NOMO-1 (cell line): ENCODE data around the gene TRIM2.

ENCODE experiments used
- DNase-seq, 2 experiments: peaks; one replicate each; lab custom pipeline; 2025; ENCODE audit not compliant: unreplicated experiment in 2 of 2; lab: John Stamatoyannopoulos, UW

TRIM2 gene

GRCh38 chr4:153271820-153272219 lies 67.6 kb downstream of the TRIM2 start:
- no peak for DNase-seq

DNA sequence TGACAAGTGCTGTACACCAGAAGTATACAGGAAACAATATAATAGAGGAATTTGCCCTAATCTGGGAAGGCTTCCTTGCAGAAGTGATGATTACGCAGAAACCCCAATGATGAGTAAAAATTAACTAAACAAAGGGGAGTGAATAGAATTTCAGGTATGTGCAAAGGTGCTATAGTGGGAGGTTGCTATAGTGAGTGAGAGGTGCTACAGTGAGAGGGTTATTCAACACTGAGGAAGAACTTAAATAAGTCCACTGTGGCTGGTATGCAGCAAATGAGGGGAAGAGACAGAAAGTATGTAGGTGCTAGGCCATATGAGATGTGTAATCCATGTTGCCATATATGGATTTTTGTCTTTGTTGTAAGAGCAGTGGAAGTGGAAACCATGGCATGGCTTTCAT lies 69.5 kb downstream of the TRIM2 start:
- no peak for DNase-seq

DNA sequence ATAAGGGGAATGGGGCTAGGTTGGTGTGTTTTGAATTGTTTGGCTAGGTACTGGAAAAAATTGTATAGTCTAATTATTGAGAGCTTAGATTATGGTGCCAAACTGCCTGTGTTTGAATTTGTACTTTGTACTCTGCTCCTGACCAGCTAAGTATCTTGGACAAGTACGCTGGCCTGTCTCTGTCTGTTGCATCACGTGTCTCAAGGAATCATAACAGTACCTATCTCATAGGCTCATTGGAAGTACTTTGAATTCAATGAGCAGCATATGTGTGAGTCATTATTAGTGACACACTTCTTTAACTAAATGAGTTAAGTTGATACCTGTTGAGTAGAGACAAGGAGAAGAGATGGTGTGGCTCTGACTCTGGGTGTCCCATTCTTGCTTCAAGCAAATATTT lies 70.7 kb downstream of the TRIM2 start:
- no peak for DNase-seq

- no peak for DNase-seq
Measured at GRCh38 chr4:153275380-153276276, 71.4 kb downstream of the TRIM2 start.

GRCh38 chr4:153276971-153277370 lies 72.7 kb downstream of the TRIM2 start:
- peak in 1 of 2 experiments; percentile 13 for DNase-seq

DNA sequence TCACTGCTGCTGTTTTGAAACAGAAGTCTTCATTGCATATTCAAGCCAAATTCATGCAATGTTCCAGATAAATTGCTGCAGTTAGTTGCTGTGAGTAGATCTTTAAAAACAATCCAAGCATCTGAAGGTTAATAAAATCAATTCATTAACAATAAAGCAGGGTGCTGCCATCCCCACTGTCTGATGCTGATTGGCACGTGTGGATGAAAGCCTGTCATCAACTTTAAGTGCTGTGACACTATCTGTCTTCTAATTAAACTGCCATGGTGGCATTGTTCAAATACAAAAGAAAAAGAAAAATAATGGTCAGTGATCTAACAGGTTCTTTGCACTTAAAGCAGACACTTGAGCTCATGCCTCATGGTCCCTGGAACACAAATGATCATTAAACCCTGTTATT lies 77.2 kb downstream of the TRIM2 start:
- DNase-seq: no peak

GRCh38 chr4:153282023-153282422 lies 77.8 kb downstream of the TRIM2 start:
- no peak for DNase-seq

GRCh38 chr4:153283260-153283659 lies 79.0 kb downstream of the TRIM2 start:
- DNase-seq: no peak

- DNase-seq: no peak
Measured at GRCh38 chr4:153290134-153290533, 85.9 kb downstream of the TRIM2 start.

DNA sequence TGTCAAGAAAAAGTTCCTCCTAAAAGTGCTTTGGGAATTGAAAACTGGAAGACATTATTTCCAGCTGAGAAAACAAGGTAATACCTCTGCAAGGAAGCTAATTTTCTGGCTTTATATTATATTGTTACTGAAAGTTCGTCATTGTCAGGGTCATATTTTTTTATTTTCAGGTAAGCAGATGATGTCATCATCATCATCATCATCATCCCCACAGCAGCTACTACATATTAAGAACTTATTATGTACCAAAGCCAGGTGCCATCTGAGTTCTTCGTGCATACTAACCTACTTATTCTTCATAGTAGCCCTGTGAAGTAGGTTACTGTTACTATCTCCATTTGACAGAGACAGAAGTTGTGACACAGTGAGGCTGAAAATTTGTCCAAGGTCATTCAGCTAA lies 87.3 kb downstream of the TRIM2 start:
- no peak for DNase-seq

GRCh38 chr4:153292897-153293741 lies 88.9 kb downstream of the TRIM2 start:
- DNase-seq: no peak

DNA sequence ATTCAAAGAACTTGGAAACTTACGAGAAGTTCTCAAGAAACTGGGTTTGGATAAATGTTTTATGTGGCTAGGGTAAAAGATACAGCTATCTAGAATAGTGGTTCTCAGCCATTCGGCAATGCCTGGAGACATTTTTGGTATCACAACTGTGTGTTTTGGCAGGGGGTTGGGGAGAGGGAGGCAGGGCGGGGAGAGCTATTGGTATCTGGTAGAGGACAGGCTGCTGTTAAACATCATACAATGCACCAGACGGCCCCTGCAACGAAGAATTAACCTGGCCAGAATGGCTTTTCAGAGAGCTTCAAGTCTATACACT lies 89.5 kb downstream of the TRIM2 start:
- no peak for DNase-seq

GRCh38 chr4:153294631-153295030 lies 90.4 kb downstream of the TRIM2 start:
- DNase-seq: no peak

DNA sequence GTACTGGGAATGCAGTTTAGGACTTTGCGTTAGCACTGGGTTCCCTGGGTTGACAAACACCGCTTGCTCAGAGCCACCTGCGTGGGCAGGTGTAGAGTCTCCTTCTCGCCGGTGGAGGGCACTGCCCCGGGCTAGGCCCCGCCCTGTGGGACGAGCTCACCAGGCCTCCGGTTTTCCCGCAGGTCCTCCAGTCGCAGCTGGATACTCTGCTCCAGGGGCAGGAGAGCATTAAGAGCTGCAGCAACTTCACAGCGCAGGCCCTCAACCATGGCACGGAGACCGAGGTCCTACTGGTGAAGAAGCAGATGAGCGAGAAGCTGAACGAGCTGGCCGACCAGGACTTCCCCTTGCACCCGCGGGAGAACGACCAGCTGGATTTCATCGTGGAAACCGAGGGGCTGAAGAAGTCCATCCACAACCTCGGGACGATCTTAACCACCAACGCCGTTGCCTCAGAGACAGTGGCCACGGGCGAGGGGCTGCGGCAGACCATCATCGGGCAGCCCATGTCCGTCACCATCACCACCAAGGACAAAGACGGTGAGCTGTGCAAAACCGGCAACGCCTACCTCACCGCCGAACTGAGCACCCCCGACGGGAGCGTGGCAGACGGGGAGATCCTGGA lies 91.0 kb downstream of the TRIM2 start:
- DNase-seq: no peak

- peak in 1 of 2 experiments; percentile 23 for DNase-seq
Measured at GRCh38 chr4:153296040-153296823, 92.0 kb downstream of the TRIM2 start.

DNA sequence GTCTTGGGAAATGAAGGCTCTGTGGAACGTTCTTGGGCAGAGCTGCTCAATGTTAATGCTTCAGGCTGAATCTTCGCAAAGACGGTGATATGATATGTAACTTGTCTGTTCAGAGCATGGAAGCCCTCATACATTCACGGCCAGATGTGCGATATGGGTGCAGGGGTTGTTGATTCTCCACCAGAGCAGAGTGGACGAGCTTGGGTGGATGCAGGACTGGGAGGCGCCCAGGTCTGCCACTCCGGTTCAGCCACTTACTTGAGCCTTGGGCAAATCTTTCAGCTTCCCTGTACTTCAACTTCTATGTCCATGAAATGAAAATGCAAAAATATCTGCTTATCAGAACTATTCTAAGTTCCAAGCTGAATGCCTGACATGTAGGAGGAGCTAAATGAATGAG lies 92.9 kb downstream of the TRIM2 start:
- DNase-seq: no peak

- no peak for DNase-seq
Measured at GRCh38 chr4:153310793-153311192, 106.5 kb downstream of the TRIM2 start.

DNA sequence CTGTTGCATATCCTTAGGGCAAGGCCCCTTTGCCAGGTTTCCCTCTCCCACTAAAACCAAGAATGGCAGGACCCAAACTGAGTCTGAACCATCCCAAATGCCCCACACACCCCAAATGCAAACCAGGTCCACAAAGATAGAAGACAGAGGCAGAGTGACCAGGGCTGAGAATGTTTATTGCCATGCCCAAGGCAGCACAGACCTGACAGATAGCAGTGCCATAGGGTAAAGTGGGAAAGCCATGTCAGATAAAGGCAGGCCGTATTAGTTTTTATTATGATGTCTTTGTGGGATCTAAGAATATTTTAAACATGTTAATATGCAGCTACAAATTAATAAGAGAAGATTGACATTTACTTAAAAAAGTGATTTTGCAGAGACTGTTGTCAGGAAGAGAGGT lies 110.7 kb downstream of the TRIM2 start:
- no peak for DNase-seq

GRCh38 chr4:153318696-153319320 lies 114.6 kb downstream of the TRIM2 start:
- DNase-seq: peak; percentile 35 to 40

DNA sequence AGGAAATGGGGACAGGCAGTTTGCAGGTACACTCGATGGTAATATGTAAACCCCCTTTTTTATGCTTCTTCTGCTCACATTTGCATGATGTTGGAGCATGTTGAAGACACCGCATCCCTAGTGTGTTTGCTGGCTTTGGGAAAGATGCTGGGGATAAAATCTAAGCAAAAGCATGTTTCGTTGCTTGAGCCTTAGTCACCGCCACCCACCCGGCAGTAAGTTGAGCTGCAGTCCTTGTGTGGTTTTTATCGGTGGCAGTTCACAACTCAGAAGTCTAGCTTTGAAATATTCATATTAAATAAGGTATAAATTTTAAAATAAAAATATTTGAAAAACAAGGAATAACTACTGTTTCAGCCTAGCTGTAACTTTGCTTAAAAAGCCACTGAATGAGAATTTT lies 118.5 kb downstream of the TRIM2 start:
- no peak for DNase-seq
